CD4-positive, CD25-positive, alpha-beta regulatory T cell (primary cell): Measurements from ENCODE around the gene HLF. TPM values are rescaled to one million over a fixed set of nuclear protein-coding genes. Genes with fewer than 3 reads are reported as not detected.

Source experiments
- ATAC-seq, 2 donors: fragments of 150-1000 bp; cut with Tn5 transposase; one replicate each; pipeline ENCODE4 v1.10.0; 2021; ENCODE audit warnings: low read depth in 2 of 2, moderate number of reproducible peaks in 2 of 2, moderate library complexity in 1 of 2
- DNase-seq, 3 donors: peaks; one replicate each; pipeline versions ENCODE4 v3.0.0 to v3.0.0-alpha.2; 2012 to 2022; ENCODE audit warnings: mixed read lengths in 1 of 3
- H3K27ac ChIP-seq: one replicate; pipeline ENCODE4 v1.7.0; 2013; ENCODE audit warnings: mild to moderate bottlenecking, low read length; ENCODE audit not compliant: insufficient read depth, poor library complexity, severe bottlenecking
- H3K27me3 ChIP-seq: one replicate; pipeline ENCODE4 v1.7.0; 2013; ENCODE audit warnings: low read length; ENCODE audit not compliant: control insufficient read depth, insufficient read depth
- H3K36me3 ChIP-seq: one replicate; pipeline ENCODE4 v1.7.0; 2013; ENCODE audit warnings: mild to moderate bottlenecking, low read length, moderate library complexity; ENCODE audit not compliant: control insufficient read depth, insufficient read depth
- H3K4me1 ChIP-seq: 2 replicates; pipeline ENCODE4 v1.7.0; 2013; ENCODE audit warnings: mild to moderate bottlenecking, low read length; ENCODE audit not compliant: insufficient read depth, control insufficient read depth, poor library complexity, severe bottlenecking
- H3K4me3 ChIP-seq: one replicate; pipeline ENCODE4 v1.7.0; 2013; ENCODE audit warnings: low read depth, mild to moderate bottlenecking, low read length, moderate library complexity
- H3K9me3 ChIP-seq, 2 experiments: 1 replicate in 1 of 2; 2 replicates in 1 of 2; pipeline ENCODE4 v1.7.0; 2013; ENCODE audit warnings: low read length in 2 of 2, mild to moderate bottlenecking in 1 of 2, moderate library complexity in 1 of 2; ENCODE audit not compliant: control insufficient read depth in 2 of 2
- H3K27ac Mint-ChIP-seq, 3 donors: one replicate each; pipeline ENCODE4 v1.8.0; 2020 to 2022; ENCODE audit warnings: mild to moderate bottlenecking in 3 of 3, mixed read lengths in 3 of 3, moderate library complexity in 2 of 3
- H3K27me3 Mint-ChIP-seq: one replicate; pipeline ENCODE4 v1.8.0; 2022; ENCODE audit warnings: mild to moderate bottlenecking, mixed read lengths
- H3K36me3 Mint-ChIP-seq: one replicate; pipeline ENCODE4 v1.8.0; 2020; ENCODE audit warnings: mixed read lengths
- H3K4me1 Mint-ChIP-seq, 4 donors: one replicate each; pipeline ENCODE4 v1.8.0; 2020 to 2022; ENCODE audit warnings: mixed read lengths in 4 of 4, mild to moderate bottlenecking in 1 of 4
- H3K4me3 Mint-ChIP-seq, 4 donors: one replicate each; pipeline ENCODE4 v1.8.0; 2020 to 2022; ENCODE audit warnings: mild to moderate bottlenecking in 4 of 4, mixed read lengths in 4 of 4, moderate library complexity in 3 of 4
- H3K9me3 Mint-ChIP-seq, 7 donors: one replicate each; pipeline ENCODE4 v1.8.0; 2020 to 2022; ENCODE audit warnings: mixed read lengths in 7 of 7, mild to moderate bottlenecking in 3 of 7, moderate library complexity in 2 of 7
- polyA plus RNA-seq, 4 donors: library from polyadenylated mRNA; unstranded; fragments of 300-500 nt; fragmentation: Illumina TruSeq; gene quantifications; one replicate each; pipeline ENCODE4 v1.2.3, GENCODE V29; 2021
- total RNA-seq: library from RNA; stranded (reverse); gene quantifications from one replicate; pipeline ENCODE4 v1.2.3, GENCODE V29; 2022

The HLF gene
- total and polyA plus RNA-seq, 5 donors from 2014 or later, result 0.28 to 2.1 (median 0.66) TPM

DNA sequence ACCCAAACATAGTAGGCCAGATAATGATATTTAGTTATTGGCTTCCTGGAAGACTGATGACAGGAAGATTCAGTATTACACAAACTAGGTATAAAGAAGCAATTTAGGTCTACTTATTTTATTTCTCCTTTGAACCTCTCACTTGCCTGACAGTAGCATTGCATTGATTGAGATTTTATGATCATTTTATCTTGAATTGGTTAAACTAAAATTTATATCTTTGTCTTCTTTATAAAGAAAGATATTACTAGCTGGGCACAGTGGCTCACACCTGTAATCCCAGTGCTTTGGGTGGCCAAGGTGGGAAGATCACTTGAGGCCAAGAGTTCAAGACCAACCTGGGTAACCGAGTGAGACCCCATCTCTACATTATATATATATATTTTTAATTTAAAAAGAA is 14.4 kb downstream of the HLF start:
- Mint-ChIP-seq H3K27me3 (peaks cover 6% of the 10 kb centered on the region), H3K4me1 (peaks cover 0 to 11% (median 6%) of the 10 kb centered on the region in 4 donors), H3K9me3 (peaks cover 0 to 2% (median 0%) of the 10 kb centered on the region in 7 donors), H3K4me3 (no peak overlapping the region), H3K36me3 (no peaks in the 10 kb centered on the region), H3K27ac (no peak overlapping the region)
- H3K9me3 ChIP-seq, result no peaks in the 10 kb centered on the region
- DNase-seq, result no peak
- peaks cover 5% of the 10 kb centered on the region for H3K4me1 ChIP-seq
- ATAC-seq, result no peak
- H3K27me3 ChIP-seq, result peaks cover 3% of the 10 kb centered on the region
- H3K27ac ChIP-seq, result no peak overlapping the region
- no peaks in the 10 kb centered on the region for H3K36me3 ChIP-seq
- H3K4me3 ChIP-seq, result no peak overlapping the region

DNA sequence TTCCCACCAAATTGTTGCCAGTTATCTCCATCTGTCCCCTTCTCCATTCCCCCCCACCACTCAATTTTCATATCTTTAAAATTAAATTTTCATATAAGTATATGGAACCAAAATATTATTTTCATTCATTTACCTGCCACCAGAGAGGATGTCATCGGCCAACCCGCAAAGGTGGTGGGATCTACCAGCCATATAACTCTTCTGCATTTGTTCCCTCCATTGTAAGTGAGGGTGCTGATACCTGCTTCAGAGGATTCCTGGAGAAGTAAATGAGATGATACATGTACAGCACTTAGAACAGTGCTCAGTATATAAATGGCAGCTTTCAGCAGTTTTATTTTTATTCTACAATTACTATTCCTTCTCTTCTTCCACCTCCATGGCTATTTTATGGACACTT is 15.0 kb downstream of the HLF start:
- Histone ChIP-seq H3K27ac (no peak overlapping the region), H3K27me3 (peaks cover 3% of the 10 kb centered on the region), H3K36me3 (no peaks in the 10 kb centered on the region), H3K4me1 (peaks cover 11% of the 10 kb centered on the region), H3K4me3 (no peak overlapping the region), H3K9me3 (no peaks in the 10 kb centered on the region)
- no peak overlapping the region for H3K27ac Mint-ChIP-seq
- H3K27me3 Mint-ChIP-seq, result peaks cover 4% of the 10 kb centered on the region
- ATAC-seq (no peak), DNase-seq (no peak)
- peaks cover 0 to 2% (median 0%) of the 10 kb centered on the region in 7 donors for H3K9me3 Mint-ChIP-seq
- H3K4me1 Mint-ChIP-seq, result peaks cover 0 to 17% (median 12%) of the 10 kb centered on the region in 4 donors
- no peak overlapping the region for H3K4me3 Mint-ChIP-seq
- H3K36me3 Mint-ChIP-seq, result no peaks in the 10 kb centered on the region

DNA sequence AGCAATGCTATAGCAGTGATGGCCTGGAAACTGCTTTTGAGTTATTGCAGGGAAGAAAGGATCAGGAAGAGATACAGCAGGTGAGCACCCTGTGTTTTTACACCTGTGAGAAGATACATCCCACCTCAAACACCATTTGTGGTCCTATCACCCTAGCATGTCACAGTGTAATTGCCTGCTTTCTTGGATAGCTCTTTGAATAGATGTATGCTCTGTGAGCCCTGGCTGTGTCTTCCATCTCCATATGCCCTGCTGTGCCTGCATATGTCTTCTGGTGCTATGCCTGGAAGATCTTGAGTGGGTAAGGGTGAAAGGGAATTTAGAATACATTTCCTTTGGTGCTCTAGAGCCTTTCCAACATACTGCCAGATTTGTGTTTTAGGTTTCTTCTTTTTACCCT is 15.5 kb downstream of the HLF start:
- no peak overlapping the region for H3K4me3 ChIP-seq
- Mint-ChIP-seq H3K4me3 (no peak overlapping the region), H3K27me3 (peaks cover 4% of the 10 kb centered on the region), H3K36me3 (no peaks in the 10 kb centered on the region), H3K9me3 (peaks cover 0 to 2% (median 0%) of the 10 kb centered on the region in 7 donors), H3K27ac (no peak overlapping the region), H3K4me1 (peaks cover 0 to 20% (median 14%) of the 10 kb centered on the region in 4 donors)
- H3K27me3 ChIP-seq, result peaks cover 3% of the 10 kb centered on the region
- no peaks in the 10 kb centered on the region for H3K36me3 ChIP-seq
- H3K4me1 ChIP-seq, result peaks cover 11% of the 10 kb centered on the region
- H3K9me3 ChIP-seq, result no peaks in the 10 kb centered on the region
- H3K27ac ChIP-seq, result no peak overlapping the region
- ATAC-seq, result no peak
- DNase-seq, result no peak

DNA sequence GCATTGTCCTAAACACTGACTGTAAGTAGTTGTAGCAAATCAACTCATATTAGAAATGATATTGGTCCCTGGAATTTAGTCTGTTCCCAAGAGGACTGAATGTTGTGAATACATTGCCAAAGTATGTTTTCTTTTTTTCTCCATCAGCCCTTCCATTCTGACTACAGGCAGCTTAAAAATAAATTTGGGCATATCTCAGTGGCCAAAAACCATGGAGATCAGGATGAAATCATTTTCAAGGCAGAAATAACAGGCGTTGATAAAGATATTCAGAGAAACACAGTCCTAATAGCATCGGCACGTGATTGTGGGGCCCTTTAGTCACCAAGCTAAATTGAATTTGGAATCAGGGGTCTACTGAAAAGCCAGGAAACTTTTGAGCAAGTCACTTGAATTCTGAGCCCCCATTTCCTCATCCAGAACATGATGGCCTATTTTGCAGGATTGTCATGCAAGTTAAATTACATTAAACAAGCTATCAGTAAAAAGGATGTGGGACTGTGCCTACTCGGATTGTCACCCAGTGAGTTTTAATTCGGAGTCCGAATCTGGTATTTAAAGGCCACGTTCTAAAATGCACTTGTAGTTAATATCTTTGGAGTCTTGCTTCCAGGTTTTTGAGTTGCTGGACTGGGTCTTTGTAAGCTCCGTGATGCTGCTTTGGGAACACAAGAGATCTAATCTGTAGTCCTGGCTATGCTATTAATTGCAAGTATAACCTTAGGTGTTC is 17.1 kb downstream of the HLF start:
- Histone ChIP-seq H3K9me3 (no peaks in the 10 kb centered on the region), H3K27ac (no peak overlapping the region), H3K36me3 (no peaks in the 10 kb centered on the region), H3K4me3 (no peak overlapping the region), H3K4me1 (peaks cover 11% of the 10 kb centered on the region), H3K27me3 (no peaks in the 10 kb centered on the region)
- Mint-ChIP-seq H3K27ac (peak overlapping the region in 1 of 3 donors; percentile 5), H3K4me3 (no peak overlapping the region), H3K9me3 (no peaks in the 10 kb centered on the region), H3K4me1 (peaks cover 0 to 28% (median 17%) of the 10 kb centered on the region in 4 donors), H3K27me3 (peaks cover 4% of the 10 kb centered on the region), H3K36me3 (no peaks in the 10 kb centered on the region)
- DNase-seq (no peak), ATAC-seq (no peak)

DNA sequence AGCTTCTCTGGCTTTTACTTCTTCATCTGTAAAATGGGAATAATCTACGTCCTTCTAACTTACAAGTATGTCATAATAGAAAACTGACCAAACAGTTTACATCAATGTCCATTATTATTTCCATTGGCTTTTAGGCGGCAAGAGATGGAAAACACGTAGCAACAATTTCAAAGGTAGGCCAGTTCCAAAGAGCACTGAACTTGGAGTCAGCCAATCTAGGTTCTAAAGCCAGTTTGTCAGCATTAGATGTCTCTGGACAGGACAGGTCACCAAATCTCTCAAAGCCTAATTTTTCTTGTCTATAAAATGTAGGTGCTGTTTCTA is 17.6 kb downstream of the HLF start:
- no peak overlapping the region for H3K4me3 Mint-ChIP-seq

DNA sequence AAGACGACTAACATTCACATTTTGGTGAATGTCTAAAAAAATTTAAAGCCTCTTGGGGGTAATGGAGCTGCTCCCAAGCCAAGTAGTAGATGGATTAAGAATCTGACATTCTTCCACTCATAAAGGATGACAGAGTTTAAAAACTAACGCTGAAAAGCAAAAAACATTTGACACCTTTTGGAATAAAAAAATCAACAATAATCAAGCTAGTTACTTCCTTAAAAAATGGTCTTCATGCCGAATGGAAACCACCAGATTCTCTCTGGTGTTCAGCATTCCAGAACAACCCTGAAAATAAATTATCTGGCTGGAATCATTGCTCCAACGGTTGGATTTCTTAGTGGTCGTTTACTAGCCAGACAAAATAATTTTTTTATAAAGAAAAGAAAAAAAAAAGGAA is 18.0 kb downstream of the HLF start:
- Histone ChIP-seq H3K27me3 (no peaks in the 10 kb centered on the region), H3K4me3 (no peak overlapping the region), H3K36me3 (no peaks in the 10 kb centered on the region), H3K27ac (no peak overlapping the region), H3K4me1 (peaks cover 11% of the 10 kb centered on the region), H3K9me3 (no peaks in the 10 kb centered on the region)
- H3K4me1 Mint-ChIP-seq, result peaks cover 0 to 28% (median 17%) of the 10 kb centered on the region in 4 donors
- peaks cover 4% of the 10 kb centered on the region for H3K27me3 Mint-ChIP-seq
- no peaks in the 10 kb centered on the region for H3K9me3 Mint-ChIP-seq
- H3K36me3 Mint-ChIP-seq, result no peaks in the 10 kb centered on the region
- no peak overlapping the region for H3K4me3 Mint-ChIP-seq
- H3K27ac Mint-ChIP-seq, result peak overlapping the region in 1 of 3 donors; percentile 48
- no peak for ATAC-seq
- no peak for DNase-seq

More for the DNA sequence above, 17.6 kb downstream of the HLF start:
- no peaks in the 10 kb centered on the region for H3K27me3 ChIP-seq
- H3K9me3 ChIP-seq, result no peaks in the 10 kb centered on the region
- Mint-ChIP-seq H3K27ac (no peak overlapping the region), H3K36me3 (no peaks in the 10 kb centered on the region), H3K27me3 (peaks cover 4% of the 10 kb centered on the region), H3K9me3 (no peaks in the 10 kb centered on the region), H3K4me1 (peaks cover 0 to 28% (median 17%) of the 10 kb centered on the region in 4 donors)
- ATAC-seq (no peak), DNase-seq (no peak)
- H3K4me1 ChIP-seq, result peaks cover 11% of the 10 kb centered on the region
- no peak overlapping the region for H3K4me3 ChIP-seq
- no peaks in the 10 kb centered on the region for H3K36me3 ChIP-seq
- H3K27ac ChIP-seq, result no peak overlapping the region

DNA sequence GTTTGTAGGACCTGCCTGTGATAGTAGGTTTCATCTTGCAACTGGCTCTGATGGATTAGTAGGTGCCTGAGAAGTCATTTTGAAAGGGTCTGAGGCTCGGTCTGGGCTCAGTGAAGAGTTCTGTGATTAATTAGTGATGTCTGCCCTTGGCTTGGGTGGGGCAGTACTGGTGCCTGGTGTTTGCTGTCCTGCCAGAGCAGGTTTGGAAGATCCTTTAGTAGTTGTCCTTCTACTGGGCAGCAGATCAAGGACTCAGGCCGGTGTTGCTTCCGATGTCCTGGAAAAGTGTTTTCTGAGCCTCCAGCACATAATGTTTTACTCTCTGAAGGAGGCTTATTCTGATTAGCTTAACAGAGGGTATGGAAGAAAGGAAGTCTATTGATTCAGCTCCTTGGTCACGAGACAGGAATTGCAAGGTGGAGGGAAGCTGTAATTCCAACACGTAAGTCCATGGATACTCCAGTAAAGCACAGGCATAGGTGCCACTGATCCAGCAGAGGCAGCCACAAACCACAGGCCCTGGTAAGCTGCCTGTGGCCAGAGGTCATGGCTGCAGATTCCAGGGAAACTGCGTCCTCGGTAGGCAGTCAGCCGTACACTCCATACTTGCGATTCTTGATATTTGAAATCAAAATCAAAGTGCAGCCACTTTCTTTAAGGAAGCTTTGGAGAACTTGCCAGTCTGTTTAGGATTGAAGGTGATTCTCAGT is 18.7 kb downstream of the HLF start:
- no peak for ATAC-seq

More for the DNA sequence above, 18.7 kb downstream of the HLF start:
- Mint-ChIP-seq H3K36me3 (no peaks in the 10 kb centered on the region), H3K27ac (peak overlapping the region; percentile 15 to 32 (median 16)), H3K9me3 (no peaks in the 10 kb centered on the region), H3K4me1 (peaks cover 0 to 28% (median 17%) of the 10 kb centered on the region in 4 donors), H3K27me3 (peaks cover 4% of the 10 kb centered on the region), H3K4me3 (no peak overlapping the region)
- Histone ChIP-seq H3K9me3 (no peaks in the 10 kb centered on the region), H3K27ac (no peak overlapping the region), H3K4me1 (peaks cover 11% of the 10 kb centered on the region), H3K36me3 (no peaks in the 10 kb centered on the region), H3K4me3 (no peak overlapping the region), H3K27me3 (no peaks in the 10 kb centered on the region)
- DNase-seq, result no peak
